Measurements from ENCODE around the gene MADCAM1. TPM values are rescaled to one million over a fixed set of nuclear protein-coding genes. Genes with fewer than 3 reads are reported as not detected.

Gene MADCAM1
- total and polyA plus RNA-seq, 10 donors, result 3.0 to 33.6 (median 5.6) TPM

GRCh38 chr19:489418-490196, 6.7 kb upstream of the MADCAM1 start:
- intact Hi-C loops (cut with DNase I; ENCODE audit: low total_unique reads), result no loop called here
- 24 to 53% (median 40%) methylated on average over 45 to 61 of the region's 61 CpGs for WGBS, 5 donors

GRCh38 chr19:491146-491741, 5.0 kb upstream of the MADCAM1 start:
- 82 to 91% (median 85%) methylated on average over 20 to 32 of the region's 32 CpGs for WGBS, 5 donors
- H3K27me3 ChIP-seq (replicated peaks in 1 of 7), result peaks cover 2 to 26% (median 8%) of the 10 kb centered on the region in 7 donors
- H3K9me3 ChIP-seq, result no peaks in the 10 kb centered on the region
- no peaks in the 10 kb centered on the region for H3K36me3 ChIP-seq
- intact Hi-C loops (cut with DNase I; ENCODE audit: low total_unique reads), result no loop called here
- no peak overlapping the region for H3K4me3 ChIP-seq
- H3K4me1 ChIP-seq, result peaks cover 11 to 61% (median 33%) of the 10 kb centered on the region in 6 donors
- DNase-seq, result peak; percentile 80
- TF ChIP-seq POLR2AphosphoS5 (IDR thresholded peaks at IDR 0.05) (no peak), CTCF (IDR thresholded peaks at IDR 0.05 in 8 of 11, conservative IDR thresholded peaks at IDR 0.05 in 3 of 11) (no peak), POLR2A (IDR thresholded peaks at IDR 0.05) (no peak)
- peak overlapping the region in 4 of 8 donors; percentile 23 to 44 (median 29) for H3K27ac ChIP-seq

More at GRCh38 chr19:489418-490196, 6.7 kb upstream of the MADCAM1 start:
- peaks cover 0 to 26% (median 5%) of the 10 kb centered on the region in 7 donors for H3K27me3 ChIP-seq (replicated peaks in 1 of 7)
- H3K4me1 ChIP-seq, result peaks cover 5 to 44% (median 26%) of the 10 kb centered on the region in 6 donors
- no peaks in the 10 kb centered on the region for H3K36me3 ChIP-seq
- H3K9me3 ChIP-seq, result no peaks in the 10 kb centered on the region
- DNase-seq, result no peak
- H3K4me3 ChIP-seq, result peak overlapping the region; percentile 60 to 96 (median 76)
- TF ChIP-seq POLR2A (IDR thresholded peaks at IDR 0.05) (no peak), POLR2AphosphoS5 (IDR thresholded peaks at IDR 0.05) (no peak), CTCF (IDR thresholded peaks at IDR 0.05 in 8 of 11, conservative IDR thresholded peaks at IDR 0.05 in 3 of 11) (no peak)
- H3K27ac ChIP-seq, result peak overlapping the region; percentile 88 to 96 (median 92)

- 66 to 79% (median 71%) methylated on average over 9 to 19 of the region's 19 CpGs for WGBS, 5 donors
- intact Hi-C loops (cut with DNase I; ENCODE audit: low total_unique reads), result no loop called here
- Histone ChIP-seq H3K36me3 (no peaks in the 10 kb centered on the region), H3K4me1 (peaks cover 11 to 63% (median 34%) of the 10 kb centered on the region in 6 donors), H3K27ac (no peak overlapping the region), H3K4me3 (no peak overlapping the region), H3K9me3 (no peaks in the 10 kb centered on the region), H3K27me3 (replicated peaks in 1 of 7) (peaks cover 2 to 28% (median 10%) of the 10 kb centered on the region in 7 donors)
- TF ChIP-seq POLR2A (IDR thresholded peaks at IDR 0.05), result no peak
- TF ChIP-seq CTCF (IDR thresholded peaks at IDR 0.05 in 8 of 11, conservative IDR thresholded peaks at IDR 0.05 in 3 of 11), result no peak
- TF ChIP-seq POLR2AphosphoS5 (IDR thresholded peaks at IDR 0.05), result no peak
- peak; percentile 80 for DNase-seq
Observed at GRCh38 chr19:492091-492531, 4.2 kb upstream of the MADCAM1 start.

Measured in spleen (tissue), 11 donors.